Stimulated activated CD4-positive, alpha-beta T cell treated with anti-CD3 and anti-CD28 coated beads, TNF-alpha, amount 100 ng/mL, for 48 hours (primary cell): ENCODE data around the gene COL1A1.

ENCODE experiments used
- DNase-seq, 3 donors: peaks; one replicate each; pipeline ENCODE4 v3.0.0-alpha.2; 2020; ENCODE audit warnings: low read depth in 3 of 3

COL1A1 gene

GRCh38 chr17:50172130-50172529 lies 29.3 kb downstream of the COL1A1 start:
- no peak for DNase-seq

GRCh38 chr17:50171371-50172071 lies 29.9 kb downstream of the COL1A1 start:
- no peak for DNase-seq

- no peak for DNase-seq
These were observed 30.6 kb downstream of the COL1A1 start for GRCh38 chr17:50170662-50171370.

- no peak for DNase-seq
These were observed 31.5 kb downstream of the COL1A1 start for GRCh38 chr17:50169881-50170459.

- DNase-seq, result peak in 2 of 3 donors; percentile 32 to 43
These were observed 32.2 kb downstream of the COL1A1 start for GRCh38 chr17:50169121-50169764.

GRCh38 chr17:50168319-50168718 lies 33.1 kb downstream of the COL1A1 start:
- DNase-seq, result no peak

DNA sequence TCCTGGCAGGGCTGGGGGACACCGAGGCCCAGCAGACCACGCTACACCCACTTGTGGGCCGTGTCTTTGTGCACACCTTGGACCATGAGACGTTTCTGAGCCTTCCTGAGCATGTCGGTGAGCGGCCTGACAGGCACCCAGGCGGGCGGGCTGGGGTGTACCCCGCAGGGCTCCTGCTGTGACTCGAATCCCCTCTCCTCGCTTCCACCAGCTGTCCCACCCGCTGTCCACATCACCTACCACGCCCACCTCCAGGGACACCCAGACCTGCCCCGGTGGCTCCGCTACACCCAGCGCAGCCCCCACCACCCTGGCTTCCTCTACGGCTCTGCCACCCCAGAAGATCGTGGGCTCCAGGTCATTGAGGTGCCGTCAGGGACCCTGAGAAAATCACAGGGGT lies 34.1 kb downstream of the COL1A1 start:
- DNase-seq, result no peak

GRCh38 chr17:50166518-50167181 lies 34.8 kb downstream of the COL1A1 start:
- DNase-seq, result no peak

- DNase-seq, result no peak
These were observed 35.4 kb downstream of the COL1A1 start, which contains the start of gene SGCA for GRCh38 chr17:50165867-50166517. SGCA (plus strand) TSS chr17:50166005; CDS start chr17:50166041, 36 bp downstream.

DNA sequence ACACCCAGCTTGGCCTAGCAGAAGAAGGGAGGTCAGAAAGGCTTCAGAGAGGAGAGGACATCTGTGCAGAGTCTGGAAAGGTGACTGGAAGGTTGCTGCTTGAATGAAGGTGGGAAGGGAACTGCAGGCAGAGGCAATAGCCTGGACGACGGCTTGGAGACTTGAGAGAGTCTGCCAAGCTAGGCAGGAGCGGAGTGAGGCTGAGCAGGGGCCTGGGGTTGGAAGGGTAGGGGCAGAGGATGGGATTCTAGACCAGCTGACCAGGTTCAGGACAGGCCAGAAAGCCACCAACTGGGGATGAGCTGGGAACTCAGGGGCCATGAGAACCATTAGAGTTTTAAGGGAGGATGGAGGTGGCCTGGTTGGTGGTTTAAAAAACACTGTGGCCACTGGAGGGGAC lies 36.0 kb downstream of the COL1A1 start:
- no peak for DNase-seq

- DNase-seq, result no peak
These were observed 36.4 kb downstream of the COL1A1 start for GRCh38 chr17:50165066-50165465.

DNA sequence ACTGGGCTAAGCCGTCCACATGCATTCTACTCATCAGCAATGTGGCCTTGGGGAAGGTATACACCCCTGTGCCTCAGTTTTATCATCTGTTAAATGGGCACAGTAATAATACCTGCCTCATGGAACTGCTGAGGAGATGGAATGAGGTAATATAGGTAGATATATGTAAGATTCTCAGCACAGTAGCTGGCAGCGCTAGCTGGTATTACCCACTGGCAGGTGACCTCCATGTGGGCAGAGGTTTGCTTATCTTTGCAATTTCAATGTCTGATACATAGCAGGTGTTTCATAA lies 36.8 kb downstream of the COL1A1 start:
- DNase-seq, result no peak

GRCh38 chr17:50163843-50164696 lies 37.4 kb downstream of the COL1A1 start:
- no peak for DNase-seq

GRCh38 chr17:50162466-50163254 lies 38.8 kb downstream of the COL1A1 start:
- DNase-seq, result no peak

GRCh38 chr17:50161911-50162288 lies 39.5 kb downstream of the COL1A1 start:
- no peak for DNase-seq

GRCh38 chr17:50161023-50161910 lies 40.2 kb downstream of the COL1A1 start:
- peak; percentile 90 to 95 (median 92) for DNase-seq

- DNase-seq, result no peak
These were observed 43.5 kb downstream of the COL1A1 start for GRCh38 chr17:50157891-50158290.

DNA sequence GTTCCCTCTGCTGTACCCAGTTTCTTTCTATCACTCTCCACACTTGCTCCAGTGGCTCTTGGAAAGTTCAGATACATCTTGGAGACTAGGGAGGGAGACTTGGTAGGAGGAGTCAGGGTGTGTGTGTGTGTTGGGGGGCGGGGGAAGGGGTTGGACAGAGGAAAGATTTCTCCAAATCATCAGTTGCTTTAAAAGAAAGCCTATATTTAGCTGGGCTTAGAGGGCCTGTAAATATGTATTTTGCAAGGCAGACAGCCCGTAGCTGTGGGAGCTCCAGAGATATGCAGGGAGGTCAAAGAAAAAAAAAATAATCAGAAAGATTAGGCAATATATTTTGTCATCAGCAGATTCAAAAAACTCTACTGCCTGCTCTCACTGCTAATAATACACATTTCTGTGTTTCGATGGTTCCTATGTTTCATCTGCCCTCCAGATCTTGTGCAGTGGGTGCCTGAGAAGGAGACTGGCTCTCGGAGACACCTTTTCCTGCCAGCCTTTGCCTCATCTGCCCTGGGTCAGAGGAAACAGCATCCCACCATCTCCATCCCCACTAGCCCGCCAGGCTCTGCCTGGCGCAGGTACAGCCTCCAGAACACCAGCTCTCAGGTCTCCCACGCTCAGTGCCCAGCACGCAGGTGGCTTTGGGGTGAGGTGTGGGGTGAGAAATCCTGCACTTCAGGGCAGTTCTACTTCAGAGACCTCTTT lies 46.2 kb downstream of the COL1A1 start:
- no peak for DNase-seq
